Neural cell (in vitro differentiated cells): ENCODE measurements around the gene DAP. TPM values are rescaled to one million over a fixed set of nuclear protein-coding genes. Genes with fewer than 3 reads are reported as not detected.

ENCODE experiments used
- H2AFZ ChIP-seq: fragments of 200-600, 300-800 bp; sonication (generic), shearing (Covaris generic); 2 replicates; pipeline ENCODE4 v1.6.0; 2014; ENCODE audit warnings: low read depth, mild to moderate bottlenecking, antibody characterized with exemption, low read length, moderate library complexity
- H3F3A ChIP-seq: fragments of 200-600 bp; shearing (Covaris generic); 2 replicates; pipeline ENCODE4 v1.6.1; 2016; ENCODE audit warnings: mild to moderate bottlenecking, moderate library complexity, mixed read lengths, antibody characterized with exemption, low read length; ENCODE audit not compliant: insufficient read depth, poor library complexity, severe bottlenecking
- H3K27ac ChIP-seq: fragments of 200-600, 300-800 bp; sonication (generic), shearing (Covaris generic); 2 replicates; pipeline ENCODE4 v1.5.1; 2014; ENCODE audit warnings: mild to moderate bottlenecking, low read length, moderate library complexity
- H3K27me3 ChIP-seq: fragments of 300-800, 200-600 bp; sonication (generic), shearing (Covaris generic); 2 replicates; pipeline ENCODE4 v1.6.0; 2014; ENCODE audit warnings: mild to moderate bottlenecking, low read depth, low read length, moderate library complexity; ENCODE audit not compliant: insufficient read depth
- H3K36me3 ChIP-seq: fragments of 300-800, 200-600 bp; sonication (generic), shearing (Covaris generic); 2 replicates; pipeline ENCODE4 v1.5.1; 2014; ENCODE audit warnings: mild to moderate bottlenecking, antibody characterized with exemption, low read length, moderate library complexity; ENCODE audit not compliant: insufficient read depth
- H3K4me2 ChIP-seq: fragments of 300-800, 200-600 bp; sonication (generic), shearing (Covaris generic); 2 replicates; pipeline ENCODE4 v1.6.0; 2014; ENCODE audit warnings: mild to moderate bottlenecking, low read length
- H3K4me3 ChIP-seq: fragments of 300-800, 200-600 bp; sonication (generic), shearing (Covaris generic); 2 replicates; pipeline ENCODE4 v1.5.1; 2014; ENCODE audit warnings: mild to moderate bottlenecking, low read length, moderate library complexity
- H3K79me2 ChIP-seq: fragments of 200-600 bp; shearing (Covaris generic); replicated peaks from 2 replicates; pipeline ENCODE4 v1.6.0; 2014; ENCODE audit warnings: mild to moderate bottlenecking, low read length, moderate library complexity; ENCODE audit not compliant: insufficient read depth
- H3K9ac ChIP-seq: fragments of 300-800, 200-600 bp; sonication (generic), shearing (Covaris generic); 2 replicates; pipeline ENCODE4 v1.6.1; 2016; ENCODE audit warnings: mild to moderate bottlenecking, low read length, mixed read lengths
- H3K9me2 ChIP-seq: fragments of 200-600 bp; shearing (Covaris generic); 2 replicates; pipeline ENCODE4 v1.6.1; 2016; ENCODE audit warnings: mild to moderate bottlenecking, low read length, mixed read lengths; ENCODE audit not compliant: insufficient read depth
- H3K9me3 ChIP-seq: fragments of 200-600, 300-800 bp; sonication (generic), shearing (Covaris generic); 2 replicates; pipeline ENCODE4 v1.6.1; 2016; ENCODE audit warnings: mild to moderate bottlenecking, mixed run types, low read length, moderate library complexity, mixed read lengths
- H4K20me1 ChIP-seq: fragments of 200-600 bp; shearing (Covaris generic); 2 replicates; pipeline ENCODE4 v1.6.1; 2016; ENCODE audit warnings: mild to moderate bottlenecking, mixed run types; ENCODE audit not compliant: insufficient read depth
- CTCF ChIP-seq: fragments of 450-650 bp; IDR thresholded peaks from 2 replicates; pipeline ENCODE4 v1.5.1; 2014; ENCODE audit warnings: antibody characterized with exemption, mild to moderate bottlenecking, moderate library complexity; ENCODE audit not compliant: poor library complexity, severe bottlenecking
- EP300 ChIP-seq: fragments of 450-650 bp; conservative IDR thresholded peaks from 2 replicates; pipeline ENCODE4 v1.6.1; 2014; ENCODE audit warnings: antibody characterized with exemption, mild to moderate bottlenecking, moderate library complexity; ENCODE audit not compliant: poor library complexity, severe bottlenecking
- EZH2 ChIP-seq: fragments of 200-600, 300-800 bp; shearing (Covaris generic), sonication (generic); IDR thresholded peaks from 2 replicates; pipeline ENCODE4 v1.6.1; 2014; ENCODE audit warnings: antibody characterized with exemption, low read length, borderline replicate concordance, mild to moderate bottlenecking; ENCODE audit not compliant: insufficient read depth, poor library complexity, severe bottlenecking
- MXI1 ChIP-seq: fragments of 450-650 bp; conservative IDR thresholded peaks from 2 replicates; pipeline ENCODE4 v1.6.1; 2014; ENCODE audit warnings: antibody characterized with exemption, mild to moderate bottlenecking; ENCODE audit not compliant: poor library complexity, severe bottlenecking
- POLR2AphosphoS5 ChIP-seq: IDR thresholded peaks from 2 replicates; pipeline ENCODE4 v1.6.1; 2012
- RAD21 ChIP-seq: fragments of 450-650 bp; conservative IDR thresholded peaks from 2 replicates; pipeline ENCODE4 v1.6.1; 2014; ENCODE audit warnings: antibody characterized with exemption, mild to moderate bottlenecking, moderate library complexity
- REST ChIP-seq: IDR thresholded peaks from 2 replicates; pipeline ENCODE4 v1.6.1; 2012; ENCODE audit warnings: borderline replicate concordance
- SMC3 ChIP-seq: fragments of 450-650 bp; conservative IDR thresholded peaks from 2 replicates; pipeline ENCODE4 v1.6.1; 2014; ENCODE audit warnings: antibody characterized with exemption, mild to moderate bottlenecking, moderate library complexity; ENCODE audit not compliant: poor library complexity
- TAF1 ChIP-seq: IDR thresholded peaks from 2 replicates; pipeline ENCODE4 v1.6.1; 2012; ENCODE audit warnings: low read depth
- polyA plus RNA-seq: library from polyadenylated mRNA; depleted of rRNA; stranded (reverse); fragments of >200 nt; gene quantifications from 2 replicates; pipeline ENCODE4 v1.2.3, GENCODE V29; 2014

DAP gene
- polyA plus RNA-seq, 1 donor from 2014 or later: 9.3 TPM

GRCh38 chr5:10731913-10732312 lies 29.1 kb downstream of the DAP start:
- Histone ChIP-seq H3K4me2 (no peak overlapping the region), H3K4me3 (no peak overlapping the region), H3K79me2 (no peaks in the 10 kb centered on the region), H3F3A (no peaks in the 10 kb centered on the region), H3K9ac (no peak overlapping the region), H3K27me3 (no peaks in the 10 kb centered on the region), H4K20me1 (no peaks in the 10 kb centered on the region), H3K9me2 (no peaks in the 10 kb centered on the region), H3K36me3 (no peaks in the 10 kb centered on the region), H3K9me3 (no peaks in the 10 kb centered on the region), H2AFZ (no peak overlapping the region), H3K27ac (no peak overlapping the region)
- TF ChIP-seq REST (no peak), RAD21 (no peak), SMC3 (no peak), CTCF (no peak), EP300 (no peak), MXI1 (no peak), EZH2 (no peak), POLR2AphosphoS5 (no peak), TAF1 (no peak)

- H3K9me3 ChIP-seq: no peaks in the 10 kb centered on the region
- H2AFZ ChIP-seq: no peak overlapping the region
- H3K9me2 ChIP-seq: no peaks in the 10 kb centered on the region
- H4K20me1 ChIP-seq: no peaks in the 10 kb centered on the region
- H3K36me3 ChIP-seq: no peaks in the 10 kb centered on the region
- no peak overlapping the region for H3K4me2 ChIP-seq
- no peak overlapping the region for H3K4me3 ChIP-seq
- H3K79me2 ChIP-seq: no peaks in the 10 kb centered on the region
- no peak overlapping the region for H3K27ac ChIP-seq
- no peaks in the 10 kb centered on the region for H3K27me3 ChIP-seq
- TF ChIP-seq SMC3 (no peak), EP300 (no peak), TAF1 (no peak)
- H3K9ac ChIP-seq: no peak overlapping the region
- H3F3A ChIP-seq: no peaks in the 10 kb centered on the region
These were observed 31.0 kb downstream of the DAP start for GRCh38 chr5:10730043-10730351.
